ENCODE data around the gene RNU1-3.
"Not testable (repeated sequence)": the region's sequence is repeated elsewhere in the genome, so short reads cannot be mapped to it uniquely, and the experiment has no call there.

The RNU1-3 gene

GRCh38 chr1:16707130-16708093, 40.7 kb upstream of the RNU1-3 start:
- not testable (repeated sequence) for H3K79me1 ChIP-seq (replicated peaks; ENCODE audit: low read length, poor library complexity, severe bottlenecking); H3K27ac ChIP-seq (ENCODE audit: low read length, poor library complexity, severe bottlenecking)
- WGBS = 3% methylated on average over 19 of the region's 99 CpGs

DNA sequence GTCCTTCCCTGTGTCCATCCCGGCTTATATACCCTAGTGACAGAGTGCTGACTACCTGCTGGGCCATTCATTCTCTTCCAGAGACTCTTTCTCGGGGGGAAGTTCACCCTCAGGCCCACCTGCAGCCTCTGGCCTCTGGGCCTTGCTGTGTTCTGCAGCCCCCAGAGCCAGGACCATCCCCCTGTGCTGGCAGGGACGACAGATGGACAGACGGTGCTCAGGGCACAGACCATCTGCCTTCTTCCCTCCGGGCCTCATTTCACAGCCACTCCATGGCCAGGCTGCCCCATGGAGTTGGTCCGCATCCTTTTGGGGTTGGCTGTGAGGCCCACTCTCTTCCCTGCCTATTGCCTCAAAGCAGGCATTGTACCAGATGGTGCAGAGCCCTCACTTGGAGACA, 39.6 kb upstream of the RNU1-3 start:
- DNase-seq; H3K79me1 ChIP-seq (replicated peaks; ENCODE audit: low read length, poor library complexity, severe bottlenecking); H3K27ac ChIP-seq (ENCODE audit: low read length, poor library complexity, severe bottlenecking); H3K14ac ChIP-seq (ENCODE audit: low read length in 2 of 2); H3K4ac ChIP-seq (ENCODE audit: low read depth in 1 of 2, low read length in 2 of 2); H2BK120ac ChIP-seq (ENCODE audit: low read depth, low read length); H3K9ac ChIP-seq (ENCODE audit: low read length); H3K23ac ChIP-seq (ENCODE audit: low read length in 2 of 2); H4K8ac ChIP-seq (ENCODE audit: low read length); H3K9me3 ChIP-seq (ENCODE audit: control insufficient read depth, low read length); H3K27me3 ChIP-seq (ENCODE audit: control insufficient read depth in 1 of 2, insufficient read depth in 1 of 2, low read length in 2 of 2); H2BK15ac ChIP-seq (ENCODE audit: low read depth, poor library complexity, severe bottlenecking); H2AFZ ChIP-seq (ENCODE audit: low read depth, low read length); H2BK5ac ChIP-seq (ENCODE audit: low read depth, low read length, poor library complexity, severe bottlenecking); H3K4me2 ChIP-seq (ENCODE audit: low read length, poor library complexity, severe bottlenecking); H2AK5ac ChIP-seq (ENCODE audit: low read length, severe bottlenecking); H3K36me3 ChIP-seq (ENCODE audit: control insufficient read depth in 1 of 2, insufficient read depth in 2 of 2, low read depth in 1 of 2, low read length in 2 of 2); H4K91ac ChIP-seq (ENCODE audit: low read length); H3K4me1 ChIP-seq (ENCODE audit: control insufficient read depth, insufficient read depth, low read depth, low read length); H3K4me3 ChIP-seq (ENCODE audit: insufficient read depth in 1 of 2, low read depth in 1 of 2, low read length in 2 of 2); H2BK12ac ChIP-seq (ENCODE audit: low read length in 2 of 2); H3K18ac ChIP-seq (ENCODE audit: low read depth in 1 of 2, low read length in 2 of 2): not testable (repeated sequence)
- 89% methylated on average over 2 of the region's 6 CpGs for WGBS

More at GRCh38 chr1:16707130-16708093, 40.7 kb upstream of the RNU1-3 start:
- H3K9me3 ChIP-seq (ENCODE audit: control insufficient read depth, low read length); H4K8ac ChIP-seq (ENCODE audit: low read length); H3K14ac ChIP-seq (ENCODE audit: low read length in 2 of 2); H3K23ac ChIP-seq (ENCODE audit: low read length in 2 of 2); H2BK12ac ChIP-seq (ENCODE audit: low read length in 2 of 2); H2BK120ac ChIP-seq (ENCODE audit: low read depth, low read length); H3K27me3 ChIP-seq (ENCODE audit: control insufficient read depth in 1 of 2, insufficient read depth in 1 of 2, low read length in 2 of 2); H3K18ac ChIP-seq (ENCODE audit: low read depth in 1 of 2, low read length in 2 of 2); H3K4me2 ChIP-seq (ENCODE audit: low read length, poor library complexity, severe bottlenecking); DNase-seq; H3K9ac ChIP-seq (ENCODE audit: low read length); H2BK5ac ChIP-seq (ENCODE audit: low read depth, low read length, poor library complexity, severe bottlenecking); H2AFZ ChIP-seq (ENCODE audit: low read depth, low read length); H4K91ac ChIP-seq (ENCODE audit: low read length); H3K36me3 ChIP-seq (ENCODE audit: control insufficient read depth in 1 of 2, insufficient read depth in 2 of 2, low read depth in 1 of 2, low read length in 2 of 2); H3K4me1 ChIP-seq (ENCODE audit: control insufficient read depth, insufficient read depth, low read depth, low read length); H2BK15ac ChIP-seq (ENCODE audit: low read depth, poor library complexity, severe bottlenecking); H2AK5ac ChIP-seq (ENCODE audit: low read length, severe bottlenecking); H3K4ac ChIP-seq (ENCODE audit: low read depth in 1 of 2, low read length in 2 of 2): not testable (repeated sequence)
- peak overlapping the region in 1 of 2 experiments; percentile 36 for H3K4me3 ChIP-seq (ENCODE audit: insufficient read depth in 1 of 2, low read depth in 1 of 2, low read length in 2 of 2)

GRCh38 chr1:16704502-16705100, 37.9 kb upstream of the RNU1-3 start:
- H3K18ac ChIP-seq (ENCODE audit: low read depth in 1 of 2, low read length in 2 of 2); H3K4me2 ChIP-seq (ENCODE audit: low read length, poor library complexity, severe bottlenecking); H2BK120ac ChIP-seq (ENCODE audit: low read depth, low read length); H2BK15ac ChIP-seq (ENCODE audit: low read depth, poor library complexity, severe bottlenecking); H3K14ac ChIP-seq (ENCODE audit: low read length in 2 of 2); H3K27ac ChIP-seq (ENCODE audit: low read length, poor library complexity, severe bottlenecking); H3K79me1 ChIP-seq (replicated peaks; ENCODE audit: low read length, poor library complexity, severe bottlenecking); H3K9ac ChIP-seq (ENCODE audit: low read length); H2AK5ac ChIP-seq (ENCODE audit: low read length, severe bottlenecking); H4K8ac ChIP-seq (ENCODE audit: low read length); H2AFZ ChIP-seq (ENCODE audit: low read depth, low read length); H2BK12ac ChIP-seq (ENCODE audit: low read length in 2 of 2); H3K27me3 ChIP-seq (ENCODE audit: control insufficient read depth in 1 of 2, insufficient read depth in 1 of 2, low read length in 2 of 2); H3K4me3 ChIP-seq (ENCODE audit: insufficient read depth in 1 of 2, low read depth in 1 of 2, low read length in 2 of 2); H3K4ac ChIP-seq (ENCODE audit: low read depth in 1 of 2, low read length in 2 of 2); H3K36me3 ChIP-seq (ENCODE audit: control insufficient read depth in 1 of 2, insufficient read depth in 2 of 2, low read depth in 1 of 2, low read length in 2 of 2); H2BK5ac ChIP-seq (ENCODE audit: low read depth, low read length, poor library complexity, severe bottlenecking); H3K9me3 ChIP-seq (ENCODE audit: control insufficient read depth, low read length); H3K23ac ChIP-seq (ENCODE audit: low read length in 2 of 2); H4K91ac ChIP-seq (ENCODE audit: low read length); DNase-seq; H3K4me1 ChIP-seq (ENCODE audit: control insufficient read depth, insufficient read depth, low read depth, low read length): not testable (repeated sequence)
- 95% methylated on average over 5 of the region's 16 CpGs for WGBS

GRCh38 chr1:16704076-16704475, 37.3 kb upstream of the RNU1-3 start:
- not testable (repeated sequence) for H3K18ac ChIP-seq (ENCODE audit: low read depth in 1 of 2, low read length in 2 of 2); H3K27me3 ChIP-seq (ENCODE audit: control insufficient read depth in 1 of 2, insufficient read depth in 1 of 2, low read length in 2 of 2); H2BK15ac ChIP-seq (ENCODE audit: low read depth, poor library complexity, severe bottlenecking); H2AFZ ChIP-seq (ENCODE audit: low read depth, low read length); H3K4me2 ChIP-seq (ENCODE audit: low read length, poor library complexity, severe bottlenecking); H3K4me3 ChIP-seq (ENCODE audit: insufficient read depth in 1 of 2, low read depth in 1 of 2, low read length in 2 of 2); H3K79me1 ChIP-seq (replicated peaks; ENCODE audit: low read length, poor library complexity, severe bottlenecking); H4K8ac ChIP-seq (ENCODE audit: low read length); H3K14ac ChIP-seq (ENCODE audit: low read length in 2 of 2); H3K4ac ChIP-seq (ENCODE audit: low read depth in 1 of 2, low read length in 2 of 2); H3K9ac ChIP-seq (ENCODE audit: low read length); H3K36me3 ChIP-seq (ENCODE audit: control insufficient read depth in 1 of 2, insufficient read depth in 2 of 2, low read depth in 1 of 2, low read length in 2 of 2); H3K4me1 ChIP-seq (ENCODE audit: control insufficient read depth, insufficient read depth, low read depth, low read length); DNase-seq; H2BK5ac ChIP-seq (ENCODE audit: low read depth, low read length, poor library complexity, severe bottlenecking); H2BK12ac ChIP-seq (ENCODE audit: low read length in 2 of 2); H4K91ac ChIP-seq (ENCODE audit: low read length); H3K27ac ChIP-seq (ENCODE audit: low read length, poor library complexity, severe bottlenecking); H3K9me3 ChIP-seq (ENCODE audit: control insufficient read depth, low read length); H2AK5ac ChIP-seq (ENCODE audit: low read length, severe bottlenecking); H2BK120ac ChIP-seq (ENCODE audit: low read depth, low read length); H3K23ac ChIP-seq (ENCODE audit: low read length in 2 of 2)
- no CpG with 5 or more reads among the region's 13 CpGs for WGBS

All from mesenchymal stem cell (in vitro differentiated cells and primary cell).